ENCODE data around the gene CD82.

GRCh38 chr11:44573333-44573732 is 7.9 kb downstream of the CD82 start:
- TF ChIP-seq POLR2AphosphoS5 (IDR thresholded peaks at IDR 0.05) (no peak), REST (IDR thresholded peaks at IDR 0.05; ENCODE audit: borderline replicate concordance) (no peak)

Data from neural cell (in vitro differentiated cells).